Frontal cortex (tissue), 4 donors: ENCODE data around the gene COL4A2. TPM values are rescaled to one million over a fixed set of nuclear protein-coding genes. Genes with fewer than 3 reads are reported as not detected.

Experiments used
- DNase-seq, 2 donors: peaks; one replicate each; pipeline ENCODE4 v3.0.0; 2012; ENCODE audit warnings: low spot score in 2 of 2
- FAIRE-seq: peaks from 2 replicates; lab custom pipeline; 2012; peaks lifted over from hg19 to GRCh38; lab: Jason Lieb, UNC
- total RNA-seq: library from RNA; depleted of rRNA; stranded (reverse); fragments of >200 nt; gene quantifications from one replicate; pipeline ENCODE4 v1.2.3, GENCODE V29; 2014
- donor health status: control.
- donor health status: control.
- donor health status: control.

Gene COL4A2
- total RNA-seq, 1 donor from 2014 or later, result 47.3 TPM

GRCh38 chr13:110367620-110368019, 60.5 kb downstream of the COL4A2 start:
- FAIRE-seq, result no peak
- no peak for DNase-seq

DNA sequence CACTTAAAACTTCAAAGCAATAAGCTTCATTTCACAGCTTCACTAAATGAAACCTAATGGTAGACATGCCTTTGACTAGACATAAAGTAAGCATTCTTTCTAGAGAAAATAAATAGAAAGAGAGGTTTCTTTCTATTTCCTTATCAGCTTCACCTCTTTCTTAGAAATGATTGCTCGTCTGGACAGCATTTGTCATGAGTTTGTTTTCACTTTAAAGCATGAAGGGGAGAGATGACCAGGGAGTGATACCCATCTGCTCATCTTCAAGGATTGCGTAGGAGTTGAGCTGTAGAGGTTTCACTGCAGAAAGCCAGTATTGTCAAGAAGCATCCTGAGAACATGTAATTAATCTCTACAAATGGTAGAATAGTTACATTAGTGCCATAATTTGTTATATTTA, 61.3 kb downstream of the COL4A2 start:
- FAIRE-seq (no peak), DNase-seq (no peak)

GRCh38 chr13:110369400-110369799, 62.3 kb downstream of the COL4A2 start:
- DNase-seq (no peak), FAIRE-seq (no peak)

DNA sequence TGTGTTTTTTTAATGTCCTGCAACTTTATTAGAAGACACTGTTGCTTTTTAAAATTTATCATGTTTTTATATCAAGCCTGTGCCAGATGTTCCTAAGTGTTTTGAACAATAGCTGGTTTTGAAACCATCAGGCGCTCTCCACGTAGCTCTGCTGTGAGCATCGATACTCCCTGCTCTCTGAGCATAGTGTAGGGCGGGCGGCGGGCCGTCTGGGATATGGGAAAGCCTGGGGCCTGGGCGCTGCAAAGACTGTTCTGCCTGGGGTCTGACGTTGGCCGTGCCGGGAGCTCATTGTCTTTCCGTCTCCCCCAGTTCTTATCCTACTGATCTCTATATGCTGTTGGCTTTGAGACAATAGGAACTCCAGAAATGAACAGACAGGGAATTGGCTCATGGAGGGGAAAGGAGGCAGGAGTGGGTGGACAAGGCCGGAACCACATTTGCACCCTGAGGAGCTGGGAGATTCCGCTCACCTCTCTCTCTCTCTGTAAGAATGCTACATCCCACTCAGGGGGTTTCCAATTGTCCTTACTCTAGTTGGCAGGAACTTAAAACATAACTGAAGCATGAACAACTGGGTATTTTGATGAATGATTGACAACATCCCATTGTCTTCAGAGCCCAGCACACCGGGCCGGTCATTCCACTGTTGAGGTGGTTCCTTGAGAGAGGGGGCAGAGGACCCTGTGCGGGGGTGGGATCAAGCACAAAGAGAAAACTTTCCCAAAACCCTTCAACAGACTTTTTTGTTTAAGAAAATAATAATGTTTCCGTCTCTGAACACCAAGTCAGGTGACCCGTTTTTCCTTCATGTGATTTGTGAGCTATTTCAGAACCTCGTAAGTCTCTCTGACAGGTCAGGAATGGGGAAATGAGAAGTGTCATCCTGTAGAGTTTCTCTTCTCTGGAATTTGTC, 64.7 kb downstream of the COL4A2 start:
- DNase-seq (no peak), FAIRE-seq (no peak)

- DNase-seq (no peak), FAIRE-seq (no peak)
Observed at GRCh38 chr13:110372676-110373075, 65.6 kb downstream of the COL4A2 start.

DNA sequence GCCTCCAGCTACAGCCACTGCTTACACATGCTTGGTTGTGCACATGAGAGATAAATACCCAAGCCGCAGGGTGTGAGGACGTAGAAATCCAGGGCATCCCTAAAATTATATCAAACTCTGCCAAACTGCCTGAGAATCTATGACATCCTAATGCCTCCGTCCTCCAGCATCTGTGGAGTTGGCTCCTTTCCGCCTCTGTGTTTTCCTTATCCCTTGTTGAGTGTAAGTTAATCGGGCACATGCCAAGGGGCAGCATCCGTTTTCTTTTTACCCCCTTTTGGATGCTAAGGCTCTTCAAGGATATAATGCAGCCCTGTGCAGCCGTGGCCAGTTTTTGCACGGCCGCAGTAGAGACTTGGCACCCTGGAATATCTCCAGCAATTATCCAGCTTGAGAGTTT, 66.5 kb downstream of the COL4A2 start:
- FAIRE-seq, result no peak
- DNase-seq, result no peak

GRCh38 chr13:110374431-110375370, 67.6 kb downstream of the COL4A2 start:
- FAIRE-seq (no peak), DNase-seq (no peak)

DNA sequence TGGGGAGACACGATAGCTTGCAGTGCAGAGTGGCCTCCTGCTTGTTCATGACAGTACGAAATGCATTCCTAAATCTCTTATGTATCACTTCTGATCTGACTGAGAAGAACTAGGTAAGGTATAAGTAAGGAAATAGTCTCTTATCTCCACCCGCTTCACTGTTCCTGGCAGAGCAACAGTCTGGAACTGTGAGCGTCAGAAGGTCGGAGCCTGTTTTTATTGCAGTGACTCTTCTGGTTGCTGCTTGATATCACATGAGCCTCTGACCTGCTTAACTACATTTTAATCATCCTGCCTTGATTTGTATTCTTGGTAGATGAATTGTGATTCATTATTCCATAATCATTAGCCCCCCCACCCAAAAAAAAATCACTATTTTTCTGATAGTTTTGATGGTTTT, 69.0 kb downstream of the COL4A2 start:
- FAIRE-seq, result no peak

GRCh38 chr13:110377178-110377825, 70.2 kb downstream of the COL4A2 start:
- FAIRE-seq (no peak), DNase-seq (no peak)

More for the DNA sequence above, 69.0 kb downstream of the COL4A2 start:
- DNase-seq, result no peak

- no peak for FAIRE-seq
- DNase-seq, result no peak
Observed at GRCh38 chr13:110377826-110378201, 70.7 kb downstream of the COL4A2 start.

GRCh38 chr13:110379358-110379757, 72.3 kb downstream of the COL4A2 start:
- DNase-seq (no peak), FAIRE-seq (no peak)

DNA sequence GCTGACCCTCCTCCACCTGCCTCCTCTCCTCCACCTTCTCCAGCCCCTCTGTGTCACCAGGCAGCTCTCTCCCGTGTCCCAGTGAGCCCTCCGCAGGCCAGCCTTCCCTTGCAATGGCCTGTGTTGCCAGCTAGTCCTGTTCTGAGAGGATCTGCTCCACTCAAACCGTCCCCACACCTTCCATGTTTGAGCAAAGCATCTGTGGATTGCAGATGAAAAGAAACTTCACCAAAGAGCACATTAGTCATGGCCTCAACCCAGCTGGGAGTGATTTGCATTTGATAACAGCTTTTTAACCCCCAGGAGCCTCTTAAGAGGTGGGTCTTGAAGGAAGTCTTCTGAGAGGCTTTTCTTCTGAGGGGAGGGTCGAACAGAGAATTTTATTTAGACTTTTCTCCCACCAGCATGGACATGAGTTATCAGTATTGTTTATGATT, 72.8 kb downstream of the COL4A2 start:
- FAIRE-seq, result no peak
- DNase-seq, result no peak

DNA sequence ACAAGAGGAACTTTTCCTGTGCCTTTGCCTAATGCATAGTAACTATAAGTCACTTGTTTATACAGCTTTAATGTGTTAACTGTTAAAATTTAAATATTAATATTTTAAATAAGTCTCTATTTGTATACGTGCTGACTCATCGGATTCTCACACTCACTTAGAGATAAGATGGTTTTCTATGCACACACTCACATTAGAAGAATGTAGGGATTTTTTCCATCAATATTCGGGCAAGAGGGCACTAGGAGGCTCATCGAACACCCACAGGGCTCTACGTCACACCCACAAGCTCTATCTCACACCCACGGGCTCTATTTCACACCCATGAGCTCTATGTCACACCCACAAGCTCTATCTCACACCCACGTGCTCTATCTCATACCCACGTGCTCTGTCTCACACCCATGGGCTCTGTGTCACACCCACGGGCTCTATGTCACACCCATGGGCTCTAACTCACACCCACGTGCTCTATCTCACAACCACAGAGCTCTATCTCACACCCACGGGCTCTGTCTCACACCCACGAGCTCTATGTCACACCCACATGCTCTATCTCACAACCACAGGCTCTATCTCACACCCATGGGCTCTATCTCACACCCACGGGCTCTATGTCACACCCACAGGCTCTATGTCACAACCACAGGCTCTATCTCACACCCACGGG, 73.4 kb downstream of the COL4A2 start:
- DNase-seq (no peak), FAIRE-seq (no peak)

- no peak for DNase-seq
- FAIRE-seq, result no peak
Observed at GRCh38 chr13:110381029-110381360, 73.9 kb downstream of the COL4A2 start.

GRCh38 chr13:110382229-110382628, 75.1 kb downstream of the COL4A2 start:
- FAIRE-seq (no peak), DNase-seq (no peak)

- no peak for DNase-seq
- FAIRE-seq, result no peak
Observed at GRCh38 chr13:110382830-110383229, 75.7 kb downstream of the COL4A2 start.

DNA sequence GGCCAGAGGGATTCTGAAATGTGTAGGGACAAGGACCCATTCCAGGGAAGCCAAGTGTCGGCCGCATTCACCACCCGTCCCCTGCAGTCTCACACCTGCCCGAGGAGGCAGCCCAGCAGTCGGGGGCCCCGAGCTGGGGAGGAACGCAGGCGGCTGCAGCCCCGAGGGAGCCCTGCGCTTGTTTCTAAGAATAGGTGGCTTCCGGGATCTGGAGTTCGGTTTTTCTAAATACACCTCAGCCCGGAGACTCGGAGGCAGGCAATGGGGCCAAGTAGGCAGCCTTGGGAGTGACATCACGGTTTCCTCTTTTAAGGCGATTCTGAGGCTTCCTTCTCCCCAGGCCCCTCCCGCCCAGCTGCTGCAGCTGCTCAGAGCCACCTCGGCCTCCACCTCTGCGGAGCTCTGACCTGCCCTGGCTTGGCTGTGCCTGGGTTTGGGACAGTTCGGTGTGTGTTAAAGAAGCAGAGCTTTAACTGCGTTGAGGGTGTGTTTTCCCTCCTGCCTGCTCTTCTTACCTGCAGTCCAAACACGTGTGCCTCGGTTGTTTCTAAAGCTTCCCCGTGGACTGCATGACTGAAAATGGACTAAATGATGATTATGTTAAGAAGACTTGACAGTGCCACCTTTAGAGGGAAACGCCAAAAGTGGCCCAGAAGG, 80.5 kb downstream of the COL4A2 start:
- DNase-seq (no peak), FAIRE-seq (no peak)

DNA sequence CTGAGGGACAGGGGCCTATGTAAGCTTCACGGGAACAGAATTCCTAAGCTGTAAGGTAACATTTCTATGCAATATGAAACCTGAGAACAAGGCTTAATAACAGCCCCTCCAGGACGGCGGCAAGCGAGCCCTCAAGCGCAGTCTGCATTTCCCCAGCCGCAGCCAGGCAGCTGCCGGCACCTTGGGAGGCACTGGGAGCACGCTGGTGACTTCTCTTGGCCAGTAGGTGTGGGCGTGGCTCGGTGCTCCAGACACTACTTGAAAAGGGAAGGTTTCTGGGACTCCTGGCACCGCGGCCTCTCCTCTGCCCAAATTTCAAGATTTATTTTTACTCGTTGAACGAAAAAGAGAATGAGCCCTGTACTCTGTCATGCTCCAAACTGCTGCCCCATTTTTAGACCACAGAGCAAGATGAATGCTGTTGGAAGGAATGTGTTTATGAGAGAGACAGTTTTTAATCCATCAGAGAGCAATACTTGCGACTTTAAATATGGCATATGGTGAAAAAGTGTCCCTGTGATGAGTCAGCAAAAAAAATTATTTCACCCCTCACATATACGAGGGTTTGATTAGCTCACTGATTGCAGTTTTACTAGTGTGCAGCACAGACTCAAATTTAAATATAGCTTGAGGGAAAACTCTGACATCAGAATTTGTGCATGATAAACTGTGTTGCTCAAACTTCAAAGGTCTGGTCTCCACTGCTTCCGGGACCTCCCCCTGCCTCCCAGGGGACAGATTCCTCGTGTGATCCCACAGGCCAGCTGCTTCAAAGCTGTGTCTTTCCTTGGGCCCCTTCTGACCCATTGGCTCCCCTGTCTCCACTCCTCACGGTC, 81.2 kb downstream of the COL4A2 start:
- no peak for FAIRE-seq

More for the DNA sequence above, 81.2 kb downstream of the COL4A2 start:
- DNase-seq, result no peak
